ENCODE data around the gene MAS1. TPM values are rescaled to one million over a fixed set of nuclear protein-coding genes. Genes with fewer than 3 reads are reported as not detected.
"Not testable (repeated sequence)": the region's sequence is repeated elsewhere in the genome, so short reads cannot be mapped to it uniquely, and the experiment has no call there.

Gene MAS1
- total RNA-seq, 1 donor from 2014 or later, result not detected

DNA sequence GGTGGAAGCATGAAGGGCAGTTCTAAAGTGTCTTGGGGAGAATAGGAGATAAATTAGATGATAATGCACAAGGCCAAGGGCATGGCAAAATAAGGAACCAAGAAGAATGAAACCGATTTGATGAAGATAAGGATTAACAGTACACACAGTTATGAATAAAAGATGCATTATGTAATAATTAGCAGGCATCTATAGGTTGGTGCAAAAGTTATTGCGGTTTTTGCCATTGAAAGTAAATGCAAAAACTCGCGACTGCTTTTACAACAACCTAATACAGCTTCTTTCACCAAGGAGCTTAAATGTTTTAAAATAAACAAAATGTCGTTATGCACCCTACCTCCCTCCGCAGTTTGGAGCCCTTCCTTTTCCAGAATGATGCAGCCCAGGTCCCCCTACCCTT, 29.0 kb downstream of the MAS1 start:
- no peak for ATAC-seq (ENCODE audit: low read depth)
- POLR2A ChIA-PET, result no interaction called here
- H3K4me1 Mint-ChIP-seq, result no peaks in the 10 kb centered on the region
- peaks cover 24% of the 10 kb centered on the region for H3K27me3 Mint-ChIP-seq
- no peak overlapping the region for H3K27ac Mint-ChIP-seq
- intact Hi-C loops (cut with micrococcal nuclease), result no loop called here
- peaks cover 2% of the 10 kb centered on the region for H3K36me3 Mint-ChIP-seq (ENCODE audit: low read depth)
- CTCF ChIA-PET, result no interaction called here
- no peak for DNase-seq
- H3K4me3 Mint-ChIP-seq, result no peak overlapping the region
- TF ChIP-seq, protein P1, sequence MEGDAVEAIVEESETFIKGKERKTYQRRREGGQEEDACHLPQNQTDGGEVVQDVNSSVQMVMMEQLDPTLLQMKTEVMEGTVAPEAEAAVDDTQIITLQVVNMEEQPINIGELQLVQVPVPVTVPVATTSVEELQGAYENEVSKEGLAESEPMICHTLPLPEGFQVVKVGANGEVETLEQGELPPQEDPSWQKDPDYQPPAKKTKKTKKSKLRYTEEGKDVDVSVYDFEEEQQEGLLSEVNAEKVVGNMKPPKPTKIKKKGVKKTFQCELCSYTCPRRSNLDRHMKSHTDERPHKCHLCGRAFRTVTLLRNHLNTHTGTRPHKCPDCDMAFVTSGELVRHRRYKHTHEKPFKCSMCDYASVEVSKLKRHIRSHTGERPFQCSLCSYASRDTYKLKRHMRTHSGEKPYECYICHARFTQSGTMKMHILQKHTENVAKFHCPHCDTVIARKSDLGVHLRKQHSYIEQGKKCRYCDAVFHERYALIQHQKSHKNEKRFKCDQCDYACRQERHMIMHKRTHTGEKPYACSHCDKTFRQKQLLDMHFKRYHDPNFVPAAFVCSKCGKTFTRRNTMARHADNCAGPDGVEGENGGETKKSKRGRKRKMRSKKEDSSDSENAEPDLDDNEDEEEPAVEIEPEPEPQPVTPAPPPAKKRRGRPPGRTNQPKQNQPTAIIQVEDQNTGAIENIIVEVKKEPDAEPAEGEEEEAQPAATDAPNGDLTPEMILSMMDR (IDR thresholded peaks at IDR 0.05), result no peak
- H3K9me3 Mint-ChIP-seq, result peaks cover 15% of the 10 kb centered on the region

DNA sequence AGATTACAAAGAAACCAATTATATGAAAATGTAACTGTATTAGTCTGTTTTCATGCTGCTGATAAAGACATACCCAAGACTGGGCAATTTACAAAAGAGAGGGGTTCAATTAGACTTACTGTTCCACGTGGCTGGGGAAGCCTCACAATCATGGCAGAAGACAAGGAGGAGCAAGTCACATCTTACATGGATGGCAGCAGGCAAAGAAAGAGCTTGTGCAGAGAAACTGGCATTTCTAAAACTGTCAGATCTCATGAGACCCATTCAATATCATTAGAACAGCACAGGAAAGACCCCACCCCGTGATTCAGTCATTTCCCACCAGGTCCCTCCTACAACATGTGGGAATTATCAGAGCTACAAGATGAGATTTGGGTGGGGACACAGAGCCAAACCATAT, 33.4 kb downstream of the MAS1 start:
- Mint-ChIP-seq H3K27me3 (peaks cover 14% of the 10 kb centered on the region), H3K9me3 (peaks cover 15% of the 10 kb centered on the region)
- CTCF ChIA-PET; H3K4me3 Mint-ChIP-seq; intact Hi-C loops (cut with micrococcal nuclease); POLR2A ChIA-PET; DNase-seq; H3K4me1 Mint-ChIP-seq; H3K27ac Mint-ChIP-seq; H3K36me3 Mint-ChIP-seq (ENCODE audit: low read depth); ATAC-seq (ENCODE audit: low read depth): not testable (repeated sequence)

DNA sequence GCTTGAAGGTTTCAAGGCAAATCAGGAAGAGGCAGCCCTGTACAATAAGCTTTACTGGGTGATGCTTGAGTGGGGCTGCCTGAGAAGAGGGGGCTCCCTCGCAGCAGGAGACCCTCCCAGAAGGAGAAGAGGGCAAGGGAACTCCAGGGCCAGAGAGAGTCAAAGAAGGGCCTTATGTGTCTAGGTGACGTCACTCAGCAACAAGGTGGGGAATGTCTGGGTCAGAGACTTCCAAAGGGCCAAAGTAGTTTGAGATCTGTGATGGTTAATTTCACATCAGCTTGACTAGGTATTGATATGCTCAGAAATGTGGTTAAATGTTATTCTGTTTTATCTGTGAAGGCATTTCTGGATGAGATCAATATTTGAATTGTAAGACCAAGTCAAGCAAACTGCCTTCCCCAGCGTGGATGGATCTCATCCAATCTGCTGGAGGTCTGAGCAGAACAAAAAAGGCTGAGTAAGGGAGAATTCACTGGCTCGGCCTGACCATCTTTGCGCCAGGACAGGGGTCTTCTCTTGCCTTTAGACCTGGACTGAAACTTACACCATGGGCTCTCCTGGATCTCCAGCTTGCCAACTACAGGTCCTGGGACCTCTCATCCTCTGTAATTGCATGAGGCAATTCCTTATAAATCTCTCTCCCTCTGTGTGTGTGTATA, 35.9 kb downstream of the MAS1 start:
- TF ChIP-seq, protein P1 (IDR thresholded peaks at IDR 0.05), result no peak
- ChIA-PET CTCF (no interaction called here), POLR2A (no interaction called here)
- Mint-ChIP-seq H3K27me3 (peaks cover 7% of the 10 kb centered on the region), H3K9me3 (peaks cover 12% of the 10 kb centered on the region), H3K36me3 (ENCODE audit: low read depth) (no peaks in the 10 kb centered on the region), H3K4me1 (peaks cover 20% of the 10 kb centered on the region), H3K4me3 (no peak overlapping the region), H3K27ac (no peak overlapping the region)
- intact Hi-C loops (cut with micrococcal nuclease), result no loop called here
- no peak for ATAC-seq (ENCODE audit: low read depth)
- DNase-seq, result no peak

DNA sequence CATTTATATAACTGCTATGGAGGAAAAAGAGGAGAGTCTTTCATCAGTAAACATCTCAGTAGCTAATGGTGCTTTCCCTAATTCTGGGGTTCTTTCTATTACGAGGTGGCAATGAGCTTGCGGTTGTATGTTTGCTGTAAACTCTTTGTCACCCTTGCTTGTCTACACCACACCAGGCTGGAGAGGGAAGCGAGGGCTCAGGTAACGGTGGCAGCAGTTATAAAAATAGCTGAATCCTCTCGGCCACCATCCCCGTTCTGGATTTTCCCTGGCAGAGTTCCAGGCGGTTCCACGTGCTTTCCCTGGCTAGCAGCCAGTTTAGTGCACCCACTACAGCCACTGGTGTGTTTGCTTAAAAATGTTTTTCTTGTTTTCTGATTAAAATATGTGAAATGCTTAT, 39.0 kb downstream of the MAS1 start:
- Mint-ChIP-seq H3K27me3 (peaks cover 8% of the 10 kb centered on the region), H3K36me3 (ENCODE audit: low read depth) (no peaks in the 10 kb centered on the region), H3K27ac (no peak overlapping the region), H3K4me3 (no peak overlapping the region), H3K4me1 (peaks cover 28% of the 10 kb centered on the region), H3K9me3 (no peaks in the 10 kb centered on the region)
- ATAC-seq (ENCODE audit: low read depth) (no peak), DNase-seq (no peak)
- intact Hi-C loops (cut with micrococcal nuclease), result loop anchor here (5.0 kb wide), 1 partner anchor 203 kb away; the partner anchor contains the start of gene WTAP
- TF ChIP-seq, protein P1 (IDR thresholded peaks at IDR 0.05), result no peak
- POLR2A ChIA-PET, result no interaction called here
- CTCF ChIA-PET, result interaction anchor here (2.1 kb wide), 1 partner anchor 12 kb away, joined by 4 read pairs; no protein-coding TSS in a partner anchor

DNA sequence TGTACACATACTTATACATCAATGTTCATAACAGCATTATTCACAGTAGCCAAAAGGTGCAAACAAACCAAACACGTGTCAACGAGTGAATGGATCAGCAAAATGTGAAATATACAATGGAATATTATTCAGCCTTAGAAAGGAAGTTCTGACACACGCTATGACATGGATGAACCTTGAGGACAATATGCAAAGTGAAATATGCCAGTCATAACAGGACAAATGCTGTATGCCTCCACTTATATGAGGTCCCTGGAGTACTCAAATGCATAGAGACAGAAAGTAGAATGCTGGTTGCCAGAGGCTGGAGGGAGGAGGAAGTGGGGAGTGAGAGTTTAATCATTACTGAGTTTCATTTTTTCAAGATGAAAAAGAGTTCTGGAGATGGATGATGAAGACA, 40.3 kb downstream of the MAS1 start:
- Mint-ChIP-seq H3K36me3 (ENCODE audit: low read depth) (no peaks in the 10 kb centered on the region), H3K27ac (peak overlapping the region; percentile 41), H3K27me3 (peaks cover 9% of the 10 kb centered on the region), H3K9me3 (peaks cover 6% of the 10 kb centered on the region), H3K4me3 (no peak overlapping the region), H3K4me1 (peaks cover 28% of the 10 kb centered on the region)
- intact Hi-C loops (cut with micrococcal nuclease), result loop anchor here (5.0 kb wide), 1 partner anchor 204 kb away; the partner anchor contains the start of gene WTAP
- DNase-seq (no peak), ATAC-seq (ENCODE audit: low read depth) (peak; percentile 82)
- TF ChIP-seq, protein P1 (IDR thresholded peaks at IDR 0.05), result no peak
- POLR2A ChIA-PET, result no interaction called here
- CTCF ChIA-PET, result no interaction called here

All from activated B cell treated with CpG ODN at 0.5 μM for 24 hours (primary cell).